ENCODE results near the gene SC5D. TPM values are rescaled to one million over a fixed set of nuclear protein-coding genes. Genes with fewer than 3 reads are reported as not detected.
A peak's percentile ranks its signal among the peaks of the same experiment; 100 is the strongest.

The SC5D gene
- total and polyA plus RNA-seq, 2 of the 8 experiments (the other 6 are each of a cell fraction or from before 2014, with no cell fraction given), result 73.9 to 90.3 TPM

- 0 out of 2 replicates have a peak, but pooled peaks have one; percentile 42 for TF ChIP-seq ATF2 (IDR thresholded peaks at IDR 0.05; ENCODE audit: low read length)
Observed at GRCh38 chr11:121318848-121319834, 26.6 kb downstream of the SC5D start (continued).

Measured in H1 (cell line).